GM12873 (cell line): ENCODE measurements around the gene PI4K2A.

ENCODE experiments used
- TF ChIP-seq, protein P1 (sequence below): IDR thresholded peaks from 2 replicates; pipeline ENCODE4 v1.5.1; 2012; ENCODE audit warnings: low read depth, mild to moderate bottlenecking, moderate library complexity, low read length, control low read depth; ENCODE audit not compliant: insufficient read depth; ENCODE audit errors: missing control alignments

Gene PI4K2A

DNA sequence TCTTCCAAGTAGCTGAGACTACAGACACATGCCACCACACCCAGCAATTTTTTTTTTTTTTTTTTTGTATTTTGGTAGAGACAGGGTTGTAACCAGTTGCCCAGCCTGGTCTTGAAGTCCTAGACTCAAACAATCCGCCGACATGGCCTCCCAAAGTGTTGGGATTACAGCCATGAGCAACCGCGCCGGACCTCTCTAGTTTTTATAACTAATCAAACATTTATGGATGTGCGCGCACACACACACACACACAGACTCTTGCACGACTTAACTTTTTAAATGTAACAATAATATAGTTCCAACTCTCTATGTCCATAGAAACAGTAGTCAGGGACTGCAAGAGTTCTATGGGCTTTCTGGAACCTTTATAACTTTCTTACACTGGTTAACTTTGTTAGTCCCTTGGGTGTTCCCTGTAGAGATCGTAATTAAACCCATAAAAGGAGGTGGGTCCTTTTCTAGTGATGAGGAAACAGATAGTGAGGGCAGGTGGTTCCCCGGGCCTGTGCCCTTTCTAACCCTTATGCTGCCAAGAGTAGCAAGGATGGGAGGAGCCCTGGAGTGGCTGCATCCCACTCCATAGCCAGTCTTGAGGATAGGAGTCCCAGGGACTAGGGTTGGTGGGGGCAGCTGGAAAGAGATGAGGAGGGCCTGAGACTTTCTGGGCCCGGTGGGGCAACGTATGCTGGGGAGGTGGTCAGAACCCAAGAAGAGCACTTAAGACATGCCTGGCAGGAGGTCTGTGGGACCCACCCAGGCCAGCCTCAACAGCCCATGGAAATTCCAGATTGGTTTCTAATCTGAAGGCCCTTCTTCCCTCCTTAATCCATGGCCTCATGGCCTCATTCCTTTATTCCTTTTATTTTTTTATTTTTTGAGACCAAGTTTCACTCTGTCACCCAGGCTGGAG is 81.7 kb downstream of the PI4K2A start:
- TF ChIP-seq, protein P1, sequence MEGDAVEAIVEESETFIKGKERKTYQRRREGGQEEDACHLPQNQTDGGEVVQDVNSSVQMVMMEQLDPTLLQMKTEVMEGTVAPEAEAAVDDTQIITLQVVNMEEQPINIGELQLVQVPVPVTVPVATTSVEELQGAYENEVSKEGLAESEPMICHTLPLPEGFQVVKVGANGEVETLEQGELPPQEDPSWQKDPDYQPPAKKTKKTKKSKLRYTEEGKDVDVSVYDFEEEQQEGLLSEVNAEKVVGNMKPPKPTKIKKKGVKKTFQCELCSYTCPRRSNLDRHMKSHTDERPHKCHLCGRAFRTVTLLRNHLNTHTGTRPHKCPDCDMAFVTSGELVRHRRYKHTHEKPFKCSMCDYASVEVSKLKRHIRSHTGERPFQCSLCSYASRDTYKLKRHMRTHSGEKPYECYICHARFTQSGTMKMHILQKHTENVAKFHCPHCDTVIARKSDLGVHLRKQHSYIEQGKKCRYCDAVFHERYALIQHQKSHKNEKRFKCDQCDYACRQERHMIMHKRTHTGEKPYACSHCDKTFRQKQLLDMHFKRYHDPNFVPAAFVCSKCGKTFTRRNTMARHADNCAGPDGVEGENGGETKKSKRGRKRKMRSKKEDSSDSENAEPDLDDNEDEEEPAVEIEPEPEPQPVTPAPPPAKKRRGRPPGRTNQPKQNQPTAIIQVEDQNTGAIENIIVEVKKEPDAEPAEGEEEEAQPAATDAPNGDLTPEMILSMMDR: no peak

GRCh38 chr10:97723001-97723400 is 82.5 kb downstream of the PI4K2A start:
- TF ChIP-seq, protein P1: no peak

DNA sequence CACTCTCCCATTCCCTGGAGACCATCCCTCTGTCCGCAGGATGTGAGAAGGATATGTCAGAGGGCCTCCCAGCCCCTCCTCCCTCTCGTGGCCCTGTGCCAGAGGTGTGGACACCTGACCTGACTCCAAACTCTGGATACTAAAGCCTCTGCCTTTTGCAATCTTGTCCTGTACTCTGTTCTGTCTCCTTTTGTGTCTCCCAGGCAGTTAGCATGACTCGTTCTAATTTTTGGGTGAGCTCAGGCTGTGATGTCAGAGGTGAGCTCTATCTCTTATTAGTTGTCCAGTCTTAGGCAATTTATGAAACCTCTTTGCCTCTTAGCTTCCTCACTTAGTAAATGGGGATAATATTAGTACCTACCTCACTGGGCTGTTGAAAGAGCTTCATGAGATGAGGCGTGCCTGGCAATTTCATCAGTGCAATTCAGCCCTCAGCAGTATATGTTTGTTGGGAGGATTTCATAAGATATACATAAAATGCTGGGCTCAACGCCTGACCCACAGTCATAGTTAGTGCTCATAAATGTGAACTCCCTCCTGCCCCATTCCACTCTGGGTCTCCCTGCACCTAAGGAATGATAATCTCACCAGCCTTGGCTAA is 84.0 kb downstream of the PI4K2A start:
- TF ChIP-seq, protein P1: no peak
